Activated naive CD8-positive, alpha-beta T cell treated with anti-CD3 and anti-CD28 coated beads, Interleukin-2, amount 10 ng/mL, durations not matched to agents 7 days and 5 days (primary cell): ENCODE measurements around the gene DNAJB4. TPM values are rescaled to one million over a fixed set of nuclear protein-coding genes. Genes with fewer than 3 reads are reported as not detected.
A peak's percentile ranks its signal among the peaks of the same experiment; 100 is the strongest.

Experiments used
- ATAC-seq: fragments of 150-1000 bp; cut with Tn5 transposase; one replicate; pipeline ENCODE4 v1.10.0; 2021; ENCODE audit warnings: low read depth, moderate library complexity
- POLR2A ChIA-PET: fragments of 350-600 bp; sonication (Branson Sonifier 250); formaldehyde crosslinking; loops from one replicate; lab custom pipeline; 2021; ENCODE audit warnings: antibody characterized with exemption; lab: Charles Lee
- DNase-seq: peaks from one replicate; pipeline ENCODE4 v3.0.0; 2021
- H3K27ac Mint-ChIP-seq: one replicate; pipeline ENCODE4 v1.8.0; 2022; ENCODE audit warnings: mild to moderate bottlenecking, mixed read lengths
- H3K27me3 Mint-ChIP-seq: one replicate; pipeline ENCODE4 v1.8.0; 2022; ENCODE audit warnings: mild to moderate bottlenecking, moderate library complexity, mixed read lengths
- H3K36me3 Mint-ChIP-seq: one replicate; pipeline ENCODE4 v1.8.0; 2021; ENCODE audit warnings: mild to moderate bottlenecking, mixed read lengths
- H3K4me1 Mint-ChIP-seq: one replicate; pipeline ENCODE4 v1.8.0; 2021; ENCODE audit warnings: mixed read lengths
- H3K4me3 Mint-ChIP-seq: one replicate; pipeline ENCODE4 v1.8.0; 2022; ENCODE audit warnings: mild to moderate bottlenecking, moderate library complexity, mixed read lengths
- H3K9me3 Mint-ChIP-seq: one replicate; pipeline ENCODE4 v1.8.0; 2021; ENCODE audit warnings: mixed read lengths
- total RNA-seq, 2 experiments: library from RNA; stranded (reverse); gene quantifications; one replicate each; pipeline ENCODE4 v1.2.3, GENCODE V29; 2021

The DNAJB4 gene
- total RNA-seq, 2 experiments from 2014 or later, result 15.2 to 16.4 TPM

GRCh38 chr1:78029793-78030192 is 25.1 kb downstream of the DNAJB4 start:
- H3K27me3 Mint-ChIP-seq, result peaks cover 6% of the 10 kb centered on the region
- no peaks in the 10 kb centered on the region for H3K36me3 Mint-ChIP-seq
- H3K27ac Mint-ChIP-seq, result no peak overlapping the region
- no peak for ATAC-seq
- H3K9me3 Mint-ChIP-seq, result no peaks in the 10 kb centered on the region
- no peak overlapping the region for H3K4me3 Mint-ChIP-seq
- no peaks in the 10 kb centered on the region for H3K4me1 Mint-ChIP-seq
- no peak for DNase-seq
- POLR2A ChIA-PET, result no interaction called here

- no peaks in the 10 kb centered on the region for H3K36me3 Mint-ChIP-seq
- peaks cover 7% of the 10 kb centered on the region for H3K27me3 Mint-ChIP-seq
- POLR2A ChIA-PET, result no interaction called here
- no peaks in the 10 kb centered on the region for H3K4me1 Mint-ChIP-seq
- H3K9me3 Mint-ChIP-seq, result no peaks in the 10 kb centered on the region
- DNase-seq (no peak), ATAC-seq (no peak)
- no peak overlapping the region for H3K27ac Mint-ChIP-seq
- no peak overlapping the region for H3K4me3 Mint-ChIP-seq
Measured at GRCh38 chr1:78032996-78033796, 28.5 kb downstream of the DNAJB4 start.

GRCh38 chr1:78033797-78034172 is 29.0 kb downstream of the DNAJB4 start:
- ATAC-seq, result no peak
- H3K9me3 Mint-ChIP-seq, result no peaks in the 10 kb centered on the region
- H3K27me3 Mint-ChIP-seq, result peaks cover 7% of the 10 kb centered on the region
- POLR2A ChIA-PET, result no interaction called here
- no peak overlapping the region for H3K4me3 Mint-ChIP-seq
- no peak for DNase-seq
- H3K36me3 Mint-ChIP-seq, result no peaks in the 10 kb centered on the region
- no peak overlapping the region for H3K27ac Mint-ChIP-seq
- H3K4me1 Mint-ChIP-seq, result no peaks in the 10 kb centered on the region

GRCh38 chr1:78035121-78035520 is 30.4 kb downstream of the DNAJB4 start:
- DNase-seq, result no peak
- H3K27ac Mint-ChIP-seq, result no peak overlapping the region
- no peaks in the 10 kb centered on the region for H3K4me1 Mint-ChIP-seq
- H3K27me3 Mint-ChIP-seq, result peaks cover 7% of the 10 kb centered on the region
- no peak for ATAC-seq
- H3K4me3 Mint-ChIP-seq, result no peak overlapping the region
- H3K36me3 Mint-ChIP-seq, result no peaks in the 10 kb centered on the region
- POLR2A ChIA-PET, result no interaction called here
- no peaks in the 10 kb centered on the region for H3K9me3 Mint-ChIP-seq

- POLR2A ChIA-PET, result no interaction called here
Measured at GRCh38 chr1:78036450-78036849, 31.7 kb downstream of the DNAJB4 start.

GRCh38 chr1:78038071-78038470 is 33.3 kb downstream of the DNAJB4 start:
- peaks cover 7% of the 10 kb centered on the region for H3K27me3 Mint-ChIP-seq
- H3K27ac Mint-ChIP-seq, result no peak overlapping the region
- POLR2A ChIA-PET, result no interaction called here
- no peak for DNase-seq
- no peaks in the 10 kb centered on the region for H3K36me3 Mint-ChIP-seq
- no peak overlapping the region for H3K4me3 Mint-ChIP-seq
- H3K9me3 Mint-ChIP-seq, result no peaks in the 10 kb centered on the region
- ATAC-seq, result no peak
- H3K4me1 Mint-ChIP-seq, result peaks cover 7% of the 10 kb centered on the region

More at GRCh38 chr1:78036450-78036849, 31.7 kb downstream of the DNAJB4 start:
- Mint-ChIP-seq H3K27me3 (peaks cover 7% of the 10 kb centered on the region), H3K4me3 (no peak overlapping the region), H3K27ac (no peak overlapping the region), H3K4me1 (peaks cover 7% of the 10 kb centered on the region), H3K36me3 (no peaks in the 10 kb centered on the region), H3K9me3 (no peaks in the 10 kb centered on the region)
- ATAC-seq (no peak), DNase-seq (no peak)

GRCh38 chr1:78038491-78038939 is 33.8 kb downstream of the DNAJB4 start:
- H3K4me3 Mint-ChIP-seq, result no peak overlapping the region
- ATAC-seq, result no peak
- peaks cover 7% of the 10 kb centered on the region for H3K27me3 Mint-ChIP-seq
- no peak overlapping the region for H3K27ac Mint-ChIP-seq
- H3K4me1 Mint-ChIP-seq, result peaks cover 7% of the 10 kb centered on the region
- no peaks in the 10 kb centered on the region for H3K36me3 Mint-ChIP-seq
- POLR2A ChIA-PET, result no interaction called here
- H3K9me3 Mint-ChIP-seq, result no peaks in the 10 kb centered on the region
- DNase-seq, result no peak

GRCh38 chr1:78040484-78041089 is 35.8 kb downstream of the DNAJB4 start:
- ATAC-seq, result peak; percentile 36
- peaks cover 17% of the 10 kb centered on the region for H3K27me3 Mint-ChIP-seq
- POLR2A ChIA-PET, result no interaction called here
- no peak for DNase-seq
- H3K4me3 Mint-ChIP-seq, result peak overlapping the region; percentile 29
- peaks cover 18% of the 10 kb centered on the region for H3K4me1 Mint-ChIP-seq
- peaks cover 2% of the 10 kb centered on the region for H3K36me3 Mint-ChIP-seq
- no peaks in the 10 kb centered on the region for H3K9me3 Mint-ChIP-seq
- H3K27ac Mint-ChIP-seq, result no peak overlapping the region

- peaks cover 2% of the 10 kb centered on the region for H3K36me3 Mint-ChIP-seq
- peaks cover 30% of the 10 kb centered on the region for H3K27me3 Mint-ChIP-seq
- peaks cover 27% of the 10 kb centered on the region for H3K4me1 Mint-ChIP-seq
- H3K9me3 Mint-ChIP-seq, result no peaks in the 10 kb centered on the region
- no peak for DNase-seq
- H3K4me3 Mint-ChIP-seq, result no peak overlapping the region
- H3K27ac Mint-ChIP-seq, result no peak overlapping the region
- no peak for ATAC-seq
- POLR2A ChIA-PET, result no interaction called here
Measured at GRCh38 chr1:78043436-78043835, 38.7 kb downstream of the DNAJB4 start.

GRCh38 chr1:78044796-78045562 is 40.2 kb downstream of the DNAJB4 start:
- POLR2A ChIA-PET, result interaction anchor here (2.0 kb wide), 1 partner anchor 40 kb away, joined by 10 read pairs; the partner anchor contains the start of gene DNAJB4
- Mint-ChIP-seq H3K27ac (peak overlapping the region; percentile 4), H3K4me3 (peak overlapping the region; percentile 77), H3K9me3 (no peaks in the 10 kb centered on the region), H3K27me3 (peaks cover 32% of the 10 kb centered on the region), H3K36me3 (peaks cover 2% of the 10 kb centered on the region), H3K4me1 (peaks cover 30% of the 10 kb centered on the region)
- DNase-seq (no peak), ATAC-seq (no peak)

GRCh38 chr1:78045563-78045925 is 40.8 kb downstream of the DNAJB4 start:
- H3K4me3 Mint-ChIP-seq, result peak overlapping the region; percentile 77
- peak overlapping the region; percentile 4 for H3K27ac Mint-ChIP-seq
- ATAC-seq (no peak), DNase-seq (no peak)
- peaks cover 32% of the 10 kb centered on the region for H3K27me3 Mint-ChIP-seq
- H3K36me3 Mint-ChIP-seq, result peaks cover 2% of the 10 kb centered on the region
- no peaks in the 10 kb centered on the region for H3K9me3 Mint-ChIP-seq
- POLR2A ChIA-PET, result interaction anchor here (2.0 kb wide), 1 partner anchor 41 kb away, joined by 10 read pairs; the partner anchor contains the start of gene DNAJB4
- peaks cover 28% of the 10 kb centered on the region for H3K4me1 Mint-ChIP-seq

GRCh38 chr1:78045926-78046778 is 41.4 kb downstream of the DNAJB4 start, which contains the start of gene GIPC2:
Gene GIPC2, plus strand, starts transcription at chr1:78045966. Its CDS starts 129 bp downstream, at chr1:78046095.
- DNase-seq, result peak; percentile 56
- Mint-ChIP-seq H3K4me3 (peak within 1 kb of the TSS; percentile 77), H3K36me3 (peaks cover 2% of the 10 kb centered on the region), H3K27me3 (peaks cover 32% of the 10 kb centered on the region), H3K27ac (peak within 1 kb of the TSS; percentile 4), H3K9me3 (no peaks in the 10 kb centered on the region), H3K4me1 (peaks cover 24% of the 10 kb centered on the region)
- POLR2A ChIA-PET, result interaction anchor here (2.0 kb wide), 1 partner anchor 42 kb away, joined by 10 read pairs; the partner anchor contains the start of gene DNAJB4
- peak; percentile 68 for ATAC-seq
